ENCODE results near the gene MRPL34. TPM values are rescaled to one million over a fixed set of nuclear protein-coding genes. Genes with fewer than 3 reads are reported as not detected.

The MRPL34 gene
- total RNA-seq, 1 donor from 2014 or later: 25.9 TPM

DNA sequence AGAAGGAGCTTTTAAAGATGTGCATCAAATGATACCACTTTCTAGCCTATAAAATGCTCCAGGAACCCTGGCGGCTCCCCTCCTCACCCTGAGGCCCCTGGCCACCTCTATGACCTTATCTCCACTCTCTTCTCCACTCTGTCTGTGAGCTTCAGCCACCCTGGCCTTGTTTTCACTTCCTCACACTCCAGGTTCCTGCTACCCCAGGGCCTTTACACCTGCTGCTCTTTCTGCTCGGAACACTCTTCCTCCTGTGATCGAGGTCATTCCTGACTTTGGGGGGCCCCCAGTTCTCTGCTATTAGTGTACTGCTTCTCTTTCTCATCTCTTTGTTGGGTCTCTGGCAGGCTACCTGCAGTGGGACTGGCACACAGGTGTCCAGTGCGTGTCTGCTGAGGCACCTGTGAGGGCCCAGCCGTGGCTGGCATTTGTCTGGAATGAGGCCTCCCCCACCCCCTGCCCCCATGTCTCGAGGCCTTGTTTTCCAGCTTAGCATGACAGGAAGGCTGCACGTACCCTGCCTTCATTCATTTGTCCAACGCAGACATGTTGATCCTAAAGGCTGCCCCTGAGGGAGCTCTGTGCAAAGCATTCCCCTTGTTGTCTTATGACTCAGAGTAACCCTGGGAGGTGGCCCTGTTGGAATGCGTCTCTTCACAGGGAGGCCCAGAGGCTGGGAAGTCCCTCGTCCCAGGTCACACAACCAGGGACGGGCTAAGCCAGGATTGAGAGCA, 6.0 kb downstream of the MRPL34 start:
- Histone ChIP-seq H3K36me3 (no peaks in the 10 kb centered on the region), H4K20me1 (ENCODE audit: low read depth) (peaks cover 21% of the 10 kb centered on the region), H3F3A (ENCODE audit: low read depth) (peaks cover 23% of the 10 kb centered on the region), H3K4me1 (peaks cover 7% of the 10 kb centered on the region), H3K4me3 (no peak overlapping the region), H2AFZ (replicated peaks) (no peak overlapping the region), H3K27ac (no peak overlapping the region), H3K9me3 (ENCODE audit: low read depth) (no peaks in the 10 kb centered on the region), H3K27me3 (no peaks in the 10 kb centered on the region), H3K79me2 (ENCODE audit: low read depth) (peaks cover 44% of the 10 kb centered on the region), H3K9ac (no peak overlapping the region), H3K4me2 (no peak overlapping the region)
- no peak for DNase-seq (ENCODE audit: low spot score)
- peaks cover 9% of the 10 kb centered on the region for H3K36me3 Mint-ChIP-seq
- peak overlapping the region; percentile 96 for H3K4me3 Mint-ChIP-seq
- TF ChIP-seq EZH2 (IDR thresholded peaks at IDR 0.05) (no peak), EZH2phosphoT487 (IDR thresholded peaks at IDR 0.05) (no peak)
- TF ChIP-seq, protein P1, sequence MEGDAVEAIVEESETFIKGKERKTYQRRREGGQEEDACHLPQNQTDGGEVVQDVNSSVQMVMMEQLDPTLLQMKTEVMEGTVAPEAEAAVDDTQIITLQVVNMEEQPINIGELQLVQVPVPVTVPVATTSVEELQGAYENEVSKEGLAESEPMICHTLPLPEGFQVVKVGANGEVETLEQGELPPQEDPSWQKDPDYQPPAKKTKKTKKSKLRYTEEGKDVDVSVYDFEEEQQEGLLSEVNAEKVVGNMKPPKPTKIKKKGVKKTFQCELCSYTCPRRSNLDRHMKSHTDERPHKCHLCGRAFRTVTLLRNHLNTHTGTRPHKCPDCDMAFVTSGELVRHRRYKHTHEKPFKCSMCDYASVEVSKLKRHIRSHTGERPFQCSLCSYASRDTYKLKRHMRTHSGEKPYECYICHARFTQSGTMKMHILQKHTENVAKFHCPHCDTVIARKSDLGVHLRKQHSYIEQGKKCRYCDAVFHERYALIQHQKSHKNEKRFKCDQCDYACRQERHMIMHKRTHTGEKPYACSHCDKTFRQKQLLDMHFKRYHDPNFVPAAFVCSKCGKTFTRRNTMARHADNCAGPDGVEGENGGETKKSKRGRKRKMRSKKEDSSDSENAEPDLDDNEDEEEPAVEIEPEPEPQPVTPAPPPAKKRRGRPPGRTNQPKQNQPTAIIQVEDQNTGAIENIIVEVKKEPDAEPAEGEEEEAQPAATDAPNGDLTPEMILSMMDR (IDR thresholded peaks at IDR 0.05): no peak
- no peaks in the 10 kb centered on the region for H3K9me3 Mint-ChIP-seq
- H3K4me1 Mint-ChIP-seq: peaks cover 21% of the 10 kb centered on the region
- H3K27ac Mint-ChIP-seq: no peak overlapping the region
- peaks cover 4% of the 10 kb centered on the region for H3K27me3 Mint-ChIP-seq (ENCODE audit: insufficient read depth, low read depth)

DNA sequence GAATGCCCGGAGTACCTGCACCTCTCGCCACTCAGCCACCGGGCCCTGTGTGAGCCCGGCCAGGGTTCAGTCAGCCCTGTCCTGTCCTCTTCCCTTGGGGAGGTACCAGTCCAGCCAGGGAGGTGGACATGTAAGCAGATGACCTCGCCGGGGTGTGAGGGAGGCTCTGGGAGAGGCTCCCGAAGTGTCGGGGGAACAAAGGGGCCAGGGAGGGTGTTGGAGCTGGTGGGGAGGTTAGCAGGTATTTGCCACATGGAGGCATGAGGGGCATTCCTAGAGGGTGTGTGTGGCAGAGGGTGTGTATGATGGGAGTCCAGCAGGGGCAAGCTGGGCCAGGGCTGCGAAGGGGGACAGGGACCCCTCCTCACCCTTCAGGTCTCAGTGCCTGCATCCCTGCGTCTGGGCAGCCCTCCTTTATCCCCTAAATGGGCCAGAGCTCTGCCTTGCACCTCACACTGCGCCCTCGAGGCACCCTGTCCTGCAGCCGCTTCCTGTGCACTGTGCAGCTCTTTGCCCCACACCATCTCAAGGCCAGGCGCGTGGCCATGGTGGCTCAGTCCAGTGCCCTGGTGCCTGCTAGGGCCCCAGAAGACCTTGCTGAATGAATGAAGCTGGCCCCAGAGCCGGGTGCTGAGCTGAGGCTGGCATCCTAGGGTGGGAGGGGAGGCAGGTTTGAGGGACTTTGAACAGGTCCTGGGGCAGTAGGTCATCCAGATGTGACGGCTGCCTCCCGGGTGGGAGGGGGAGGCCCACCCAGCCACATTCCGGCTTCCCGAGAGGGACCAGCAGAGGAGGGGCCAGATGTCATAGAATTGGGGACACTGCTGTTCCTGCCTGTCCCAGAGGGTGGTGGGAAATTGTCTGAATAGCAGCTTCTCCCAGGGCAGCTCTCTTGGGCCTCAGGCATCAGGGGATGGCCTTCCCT, 6.8 kb downstream of the MRPL34 start:
- peaks cover 21% of the 10 kb centered on the region for H4K20me1 ChIP-seq (ENCODE audit: low read depth)
- no peaks in the 10 kb centered on the region for H3K36me3 ChIP-seq
- no peaks in the 10 kb centered on the region for H3K9me3 ChIP-seq (ENCODE audit: low read depth)
- no peak overlapping the region for H2AFZ ChIP-seq (replicated peaks)
- Mint-ChIP-seq H3K9me3 (no peaks in the 10 kb centered on the region), H3K36me3 (peaks cover 9% of the 10 kb centered on the region), H3K27me3 (ENCODE audit: insufficient read depth, low read depth) (peaks cover 4% of the 10 kb centered on the region), H3K4me3 (no peak overlapping the region), H3K27ac (no peak overlapping the region), H3K4me1 (peaks cover 21% of the 10 kb centered on the region)
- H3K27ac ChIP-seq: no peak overlapping the region
- H3K79me2 ChIP-seq (ENCODE audit: low read depth): peaks cover 36% of the 10 kb centered on the region
- no peak overlapping the region for H3K4me2 ChIP-seq
- DNase-seq (ENCODE audit: low spot score): no peak
- TF ChIP-seq, protein P1 (IDR thresholded peaks at IDR 0.05): no peak
- TF ChIP-seq EZH2 (IDR thresholded peaks at IDR 0.05) (no peak), EZH2phosphoT487 (IDR thresholded peaks at IDR 0.05) (no peak)
- H3K9ac ChIP-seq: no peak overlapping the region
- H3K4me1 ChIP-seq: peaks cover 7% of the 10 kb centered on the region
- H3F3A ChIP-seq (ENCODE audit: low read depth): peaks cover 21% of the 10 kb centered on the region
- H3K27me3 ChIP-seq: no peaks in the 10 kb centered on the region
- no peak overlapping the region for H3K4me3 ChIP-seq

DNA sequence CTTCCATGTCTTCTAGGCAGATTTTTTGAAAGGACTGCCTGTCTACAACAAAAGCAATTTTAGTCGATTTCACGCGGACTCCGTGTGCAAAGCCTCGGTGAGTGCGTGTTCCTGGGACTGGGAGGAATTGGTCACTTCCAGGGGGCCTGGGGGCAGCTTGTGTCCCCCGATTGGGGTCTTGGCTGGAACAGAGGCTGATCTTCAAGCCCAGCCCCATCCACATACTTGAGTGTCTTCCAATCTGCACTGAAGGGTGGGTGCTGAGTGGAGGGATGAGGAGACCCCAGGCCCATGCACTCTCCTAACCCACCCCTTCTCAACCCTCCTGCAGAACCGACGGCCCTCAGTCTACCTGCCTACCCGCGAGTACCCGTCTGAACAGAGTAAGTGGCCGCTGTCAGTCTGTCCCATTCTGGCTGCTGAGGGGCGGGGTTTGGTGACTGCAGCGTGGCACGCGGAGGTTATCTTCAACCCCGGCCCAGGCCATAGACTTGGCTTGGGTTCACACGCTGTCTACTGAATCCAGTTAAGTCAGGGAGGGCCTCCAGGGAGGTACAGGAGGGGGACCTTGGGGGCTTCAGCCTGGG, 8.4 kb downstream of the MRPL34 start:
- Histone ChIP-seq H3F3A (ENCODE audit: low read depth) (peaks cover 9% of the 10 kb centered on the region), H3K27me3 (no peaks in the 10 kb centered on the region), H3K4me1 (peaks cover 7% of the 10 kb centered on the region), H3K9ac (no peak overlapping the region), H3K36me3 (no peaks in the 10 kb centered on the region), H3K79me2 (ENCODE audit: low read depth) (peaks cover 35% of the 10 kb centered on the region), H4K20me1 (ENCODE audit: low read depth) (peaks cover 21% of the 10 kb centered on the region), H3K27ac (no peak overlapping the region), H3K4me2 (no peak overlapping the region), H2AFZ (replicated peaks) (no peak overlapping the region), H3K9me3 (ENCODE audit: low read depth) (no peaks in the 10 kb centered on the region), H3K4me3 (no peak overlapping the region)
- no peak overlapping the region for H3K4me3 Mint-ChIP-seq
- DNase-seq (ENCODE audit: low spot score): no peak
- H3K27me3 Mint-ChIP-seq (ENCODE audit: insufficient read depth, low read depth): peaks cover 2% of the 10 kb centered on the region
- H3K27ac Mint-ChIP-seq: no peak overlapping the region
- no peaks in the 10 kb centered on the region for H3K9me3 Mint-ChIP-seq
- TF ChIP-seq EZH2phosphoT487 (IDR thresholded peaks at IDR 0.05): no peak
- TF ChIP-seq, protein P1 (IDR thresholded peaks at IDR 0.05): no peak
- TF ChIP-seq EZH2 (IDR thresholded peaks at IDR 0.05): no peak
- H3K36me3 Mint-ChIP-seq: peaks cover 9% of the 10 kb centered on the region
- peaks cover 14% of the 10 kb centered on the region for H3K4me1 Mint-ChIP-seq

All from neural progenitor cell (in vitro differentiated cells).